Mucosa of descending colon (tissue), 3 donors: ENCODE measurements around the gene LETM1. TPM values are rescaled to one million over a fixed set of nuclear protein-coding genes. Genes with fewer than 3 reads are reported as not detected.
"Not testable (repeated sequence)": the region's sequence is repeated elsewhere in the genome, so short reads cannot be mapped to it uniquely, and the experiment has no call there.

Experiments
- ATAC-seq: fragments of 200-7000 bp; cut with Tn5 transposase; one replicate; pipeline ENCODE4 v1.9.1; 2020; ENCODE audit warnings: mild to moderate bottlenecking, moderate library complexity
- DNase-seq, 3 donors: peaks; one replicate each; pipeline ENCODE4 v3.0.0-alpha.2; 2020
- H3K36me3 ChIP-seq: fragments of 200-600 bp; one replicate; pipeline ENCODE4 v1.8.0; 2021; ENCODE audit warnings: low read depth, mild to moderate bottlenecking
- H3K4me1 ChIP-seq: fragments of 200-600 bp; one replicate; pipeline ENCODE4 v1.8.0; 2021; ENCODE audit warnings: low read depth, mild to moderate bottlenecking
- H3K4me3 ChIP-seq: fragments of 200-600 bp; one replicate; pipeline ENCODE4 v1.8.0; 2021; ENCODE audit warnings: mild to moderate bottlenecking
- H3K9me3 ChIP-seq: fragments of 200-600 bp; one replicate; pipeline ENCODE4 v1.8.0; 2021; ENCODE audit warnings: mild to moderate bottlenecking
- CTCF ChIP-seq: fragments of 200-600 bp; IDR thresholded peaks from one replicate; pipeline ENCODE4 v1.8.0; 2022; ENCODE audit warnings: antibody characterized with exemption, mild to moderate bottlenecking
- intact Hi-C, 2 donors: fragments of 100-400 bp; cut with DNase I in 1 of 2; cut with micrococcal nuclease in 1 of 2; formaldehyde crosslinking; loops; one replicate each; pipeline versions ENCODE4 v1.11.0 to v1.11.1; 2022; cut with DNase I, micrococcal nuclease
- total RNA-seq, 3 donors: library from RNA; stranded (reverse); fragmentation: NEBNext Ultra II Directional in 2 of 3; extraction: Animal tissue kit (Norgen Biotek cat#: 25700) in 2 of 3; gene quantifications; one replicate each; pipeline versions ENCODE4 v1.2.1 to v1.2.4, GENCODE V29; 2021 to 2023
- donor health status: DM: no; HTN: no; CAD: no; lungs with moderate emphysema.
- donor health status: DM: no; HTN: no; CAD: no.
- donor health status: DM: no; HTN: yes; CAD: no.

LETM1 gene
- total RNA-seq, 3 donors from 2014 or later: 85.5 to 160 (median 133) TPM

GRCh38 chr4:1836650-1837049 lies 19.3 kb downstream of the LETM1 start:
- peaks cover 16% of the 10 kb centered on the region for H3K36me3 ChIP-seq
- intact Hi-C loops: no loop called here
- H3K9me3 ChIP-seq: no peaks in the 10 kb centered on the region
- no peak for TF ChIP-seq CTCF
- H3K4me3 ChIP-seq: no peak overlapping the region
- DNase-seq: no peak
- no peak for ATAC-seq
- peaks cover 9% of the 10 kb centered on the region for H3K4me1 ChIP-seq

- DNase-seq, intact Hi-C loops, H3K4me3 ChIP-seq, H3K9me3 ChIP-seq, ATAC-seq, H3K4me1 ChIP-seq: not testable (repeated sequence)
- peaks cover 17% of the 10 kb centered on the region for H3K36me3 ChIP-seq
Observed at GRCh38 chr4:1835836-1836235, 20.1 kb downstream of the LETM1 start.

- no peak overlapping the region for H3K4me3 ChIP-seq
- peaks cover 4% of the 10 kb centered on the region for H3K4me1 ChIP-seq
- H3K9me3 ChIP-seq: no peaks in the 10 kb centered on the region
- intact Hi-C loops: no loop called here
- TF ChIP-seq CTCF: no peak
- H3K36me3 ChIP-seq: peaks cover 17% of the 10 kb centered on the region
- DNase-seq (no peak), ATAC-seq (no peak)
Observed at GRCh38 chr4:1834047-1834775, 21.7 kb downstream of the LETM1 start.

- Histone ChIP-seq H3K9me3 (no peaks in the 10 kb centered on the region), H3K4me3 (no peak overlapping the region), H3K4me1 (no peaks in the 10 kb centered on the region), H3K36me3 (peaks cover 17% of the 10 kb centered on the region)
- ATAC-seq (peak; percentile 12), DNase-seq (no peak)
- no peak for TF ChIP-seq CTCF
- intact Hi-C loops: no loop called here
Observed at GRCh38 chr4:1833307-1834046, 22.5 kb downstream of the LETM1 start.

GRCh38 chr4:1832690-1833089 lies 23.3 kb downstream of the LETM1 start:
- H3K9me3 ChIP-seq: no peaks in the 10 kb centered on the region
- intact Hi-C loops: no loop called here
- H3K4me1 ChIP-seq: no peaks in the 10 kb centered on the region
- peaks cover 17% of the 10 kb centered on the region for H3K36me3 ChIP-seq
- ATAC-seq (no peak), DNase-seq (no peak)
- no peak for TF ChIP-seq CTCF
- no peak overlapping the region for H3K4me3 ChIP-seq

- DNase-seq: no peak
- intact Hi-C loops: no loop called here
Observed at GRCh38 chr4:1831331-1831730, 24.6 kb downstream of the LETM1 start.

More at GRCh38 chr4:1831331-1831730, 24.6 kb downstream of the LETM1 start:
- no peak for TF ChIP-seq CTCF
- Histone ChIP-seq H3K9me3 (no peaks in the 10 kb centered on the region), H3K4me3 (no peak overlapping the region), H3K36me3 (peaks cover 17% of the 10 kb centered on the region), H3K4me1 (no peaks in the 10 kb centered on the region)
- ATAC-seq: no peak
